Ramos (cell line): Measurements from ENCODE around the gene PPP2R1B.
"Not testable (repeated sequence)": the region's sequence is repeated elsewhere in the genome, so short reads cannot be mapped to it uniquely, and the experiment has no call there.

Source experiments
- in situ Hi-C: fragments of 300-500 bp; cut with MboI; formaldehyde crosslinking; loops from one replicate; pipeline ENCODE4 v1.14.3; 2022; ENCODE audit warnings: low sequenced_read_pairs; ENCODE audit not compliant: unreplicated experiment

Gene PPP2R1B

DNA sequence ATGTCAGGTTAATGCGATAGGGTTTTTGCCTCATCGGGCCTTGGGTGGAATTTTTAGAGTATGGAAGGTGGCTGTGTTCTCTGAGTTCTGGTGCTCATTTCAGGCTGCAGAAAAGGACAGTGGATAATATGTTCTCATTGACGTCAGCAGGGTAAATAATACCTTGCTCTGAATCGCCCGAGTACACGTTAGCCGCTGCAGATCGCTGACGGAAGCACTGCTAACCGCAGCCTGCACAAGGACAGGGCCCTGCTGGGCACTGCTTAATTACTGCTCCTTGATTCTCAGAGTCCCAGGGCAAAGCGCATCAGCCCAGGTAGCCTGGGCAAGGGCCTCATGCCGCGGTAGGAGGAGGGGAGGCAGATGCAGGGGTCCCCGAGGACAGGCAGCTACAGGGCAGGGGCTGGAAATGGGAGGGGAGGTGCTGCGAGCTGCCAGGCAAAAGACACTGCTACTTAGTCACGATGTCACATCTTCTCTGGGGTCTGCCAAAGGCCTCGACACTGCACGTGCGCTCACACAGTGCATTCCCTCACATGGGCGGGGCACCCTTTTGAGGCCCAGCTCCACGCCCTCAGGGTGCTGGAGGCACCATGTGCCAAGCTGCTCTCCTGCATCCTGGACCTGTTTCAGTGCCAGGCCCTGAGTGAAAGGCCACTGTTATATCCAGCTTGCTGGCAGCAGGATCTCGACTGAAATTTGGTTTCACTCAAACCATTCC lies 35.2 kb downstream of the PPP2R1B start:
- in situ Hi-C loops, result no loop called here

DNA sequence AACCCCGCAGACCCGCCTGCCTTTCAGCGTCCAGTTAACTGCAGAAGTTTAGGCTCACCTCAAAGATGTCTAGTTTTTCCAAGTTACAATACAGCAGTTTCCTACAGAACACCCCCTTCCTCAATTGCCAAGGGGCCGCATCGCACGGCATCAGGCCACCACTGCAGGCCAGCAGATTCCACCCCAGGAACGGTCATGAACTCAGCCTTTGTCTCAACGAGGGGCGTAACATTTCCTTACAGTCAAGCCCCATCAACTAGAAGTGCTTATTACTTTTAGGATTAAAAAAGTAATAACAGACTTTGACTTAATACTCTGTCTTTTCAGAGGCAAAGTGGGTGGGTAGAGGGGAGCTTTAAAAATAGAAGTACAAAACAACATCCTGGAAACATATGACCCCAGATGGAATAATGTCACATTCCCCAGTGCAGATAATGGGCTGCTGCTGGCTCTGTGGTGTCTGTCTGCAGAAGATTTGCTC lies 36.3 kb downstream of the PPP2R1B start:
- in situ Hi-C loops, result no loop called here

DNA sequence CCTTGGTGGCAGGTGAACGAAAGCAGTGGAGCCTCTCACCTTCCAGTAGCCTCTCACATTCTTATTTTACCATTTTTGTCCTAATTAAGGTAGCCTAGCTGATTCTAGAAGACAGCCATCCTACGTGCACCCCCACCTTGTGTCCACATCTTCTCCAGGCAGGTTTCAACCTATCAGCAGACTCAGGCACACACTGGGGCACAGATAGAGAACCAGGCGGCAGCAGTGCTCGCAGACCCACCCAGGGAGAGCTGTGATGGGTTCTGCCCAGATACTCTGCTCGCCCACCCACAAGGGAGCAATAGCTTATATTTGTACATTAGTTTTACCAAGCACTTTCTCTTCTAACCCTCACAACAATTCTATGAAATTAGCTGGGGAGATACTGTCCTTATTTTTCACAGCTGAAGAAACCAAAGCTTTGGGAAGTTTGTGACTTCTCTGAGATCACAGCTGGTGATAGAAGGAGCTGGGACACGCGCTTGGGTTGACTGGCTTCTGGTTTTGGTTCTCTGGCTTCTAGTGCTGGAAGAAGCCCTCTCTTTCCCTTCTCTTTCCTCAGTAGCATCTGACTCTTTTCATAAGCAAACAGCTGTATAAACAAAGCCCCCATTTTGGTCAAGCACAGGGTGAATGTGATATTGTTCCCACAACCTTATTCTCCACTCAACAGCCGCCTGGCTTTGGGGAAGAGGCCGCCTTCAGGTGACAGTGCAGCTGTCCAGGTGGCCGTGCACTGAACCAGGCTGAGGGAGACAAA lies 36.9 kb downstream of the PPP2R1B start:
- in situ Hi-C loops, result no loop called here

DNA sequence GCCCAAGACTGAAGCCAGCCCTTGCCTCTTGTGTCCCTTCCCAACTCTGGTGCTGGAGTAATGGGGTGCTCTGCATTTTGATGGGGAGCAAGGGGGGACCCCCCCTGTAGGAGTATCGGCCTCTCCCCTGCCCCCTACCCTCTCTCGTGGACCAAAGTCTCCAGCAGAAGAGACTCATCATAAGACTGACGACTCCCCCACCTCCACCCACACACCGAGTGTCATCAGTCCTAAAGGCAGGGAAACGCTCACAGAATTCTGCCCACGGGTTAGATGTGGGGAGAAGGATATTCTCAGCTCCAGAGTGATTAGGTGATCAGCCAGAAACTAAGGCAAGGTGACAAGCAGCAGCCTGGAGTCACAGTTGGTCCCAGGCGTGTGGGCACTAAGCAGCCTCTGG lies 38.8 kb downstream of the PPP2R1B start:
- in situ Hi-C loops, result no loop called here

DNA sequence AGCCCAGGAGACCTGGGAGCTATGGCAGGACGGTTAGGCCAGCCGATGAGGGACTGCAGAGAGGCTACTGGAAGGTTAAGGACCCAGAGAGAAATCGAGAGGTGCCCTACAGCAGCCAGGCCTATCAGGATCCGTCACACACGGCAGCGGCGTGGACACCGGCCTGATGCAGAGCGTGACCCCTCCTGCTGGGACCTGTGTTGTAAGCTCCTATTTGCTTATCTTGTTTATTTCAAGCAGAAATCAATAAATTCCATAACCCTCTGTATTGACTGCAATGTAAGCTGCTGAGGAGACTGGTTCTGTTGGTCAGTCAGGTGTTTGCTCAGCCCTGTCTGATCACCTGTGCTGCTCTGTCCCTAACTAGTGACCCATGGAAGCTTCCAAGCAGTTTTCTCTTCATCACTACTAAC lies 39.9 kb downstream of the PPP2R1B start:
- in situ Hi-C loops, result no loop called here

DNA sequence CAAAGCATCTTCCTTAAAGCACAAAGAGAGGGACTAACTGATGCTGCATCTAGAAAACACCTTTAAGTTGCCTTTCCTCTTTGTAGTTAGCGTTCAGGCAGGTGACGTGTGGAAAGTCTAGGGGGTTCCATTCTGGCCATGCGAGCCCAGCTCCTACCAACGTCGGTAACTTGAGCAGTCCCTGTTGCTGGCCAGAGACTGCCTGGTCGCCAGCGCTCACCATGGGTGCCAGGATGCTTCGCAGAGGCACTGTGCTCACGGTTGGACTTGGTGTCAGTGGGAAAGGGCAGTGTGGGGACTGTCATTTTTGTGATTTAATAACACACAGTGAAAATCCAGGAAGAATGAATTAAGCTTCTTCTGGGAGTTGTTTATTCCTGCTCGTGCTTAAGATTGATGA lies 40.6 kb downstream of the PPP2R1B start:
- in situ Hi-C loops, result no loop called here

DNA sequence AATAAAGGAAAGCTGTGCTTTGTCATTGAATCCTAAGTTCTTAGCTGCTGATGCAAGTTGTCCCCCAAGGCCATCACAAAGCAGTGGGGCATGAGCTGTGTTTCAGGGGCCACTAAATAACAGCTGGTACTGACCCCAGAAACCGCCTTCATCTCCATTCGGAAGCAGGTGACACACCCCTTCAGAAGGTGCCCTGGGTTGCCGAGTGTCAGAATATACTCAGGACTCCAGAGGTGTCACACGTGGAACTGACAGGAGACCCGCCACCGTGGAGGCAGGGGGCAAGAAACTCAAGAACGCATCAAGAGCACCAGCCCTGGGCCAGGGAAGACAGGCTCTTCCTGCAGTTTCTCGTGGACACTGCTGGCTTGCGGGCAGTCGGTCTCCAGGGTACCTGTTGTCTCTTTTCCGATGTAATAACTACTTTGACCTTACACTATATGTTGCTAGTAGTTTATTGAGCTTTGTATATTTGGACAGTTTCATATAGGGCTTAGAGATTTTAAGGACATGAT lies 41.5 kb downstream of the PPP2R1B start:
- in situ Hi-C loops, result no loop called here

DNA sequence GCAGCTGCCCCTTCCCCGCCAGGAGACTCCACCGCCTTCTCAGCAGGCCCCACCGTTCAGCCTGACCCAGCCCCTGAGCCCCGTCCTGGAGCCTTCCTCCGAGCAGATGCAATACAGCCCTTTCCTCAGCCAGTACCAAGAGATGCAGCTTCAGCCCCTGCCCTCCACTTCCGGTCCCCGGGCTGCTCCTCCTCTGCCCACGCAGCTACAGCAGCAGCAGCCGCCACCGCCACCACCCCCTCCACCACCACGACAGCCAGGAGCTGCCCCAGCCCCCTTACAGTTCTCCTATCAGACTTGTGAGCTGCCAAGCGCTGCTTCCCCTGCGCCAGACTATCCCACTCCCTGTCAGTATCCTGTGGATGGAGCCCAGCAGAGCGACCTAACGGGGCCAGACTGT lies 42.6 kb downstream of the PPP2R1B start:
- in situ Hi-C loops, result no loop called here

DNA sequence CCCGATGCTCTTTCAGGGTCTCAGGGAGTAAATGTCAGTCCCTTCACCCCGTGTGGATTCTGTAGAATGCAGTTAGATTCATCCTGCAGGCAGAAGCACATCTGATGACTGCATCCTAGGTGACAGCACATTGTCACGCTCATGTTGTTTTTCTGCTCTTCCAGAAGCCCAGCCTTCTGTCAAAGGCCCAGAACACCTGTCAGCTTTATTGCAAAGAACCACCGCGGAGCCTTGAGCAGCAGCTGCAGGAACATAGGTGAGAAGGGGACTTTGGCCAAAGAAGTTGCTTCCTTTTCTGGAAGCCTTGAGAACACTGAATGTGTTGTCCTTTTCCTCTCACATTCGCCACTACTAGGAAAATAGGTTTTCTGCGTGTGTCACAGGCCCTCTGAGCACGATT lies 43.7 kb downstream of the PPP2R1B start:
- in situ Hi-C loops, result no loop called here

DNA sequence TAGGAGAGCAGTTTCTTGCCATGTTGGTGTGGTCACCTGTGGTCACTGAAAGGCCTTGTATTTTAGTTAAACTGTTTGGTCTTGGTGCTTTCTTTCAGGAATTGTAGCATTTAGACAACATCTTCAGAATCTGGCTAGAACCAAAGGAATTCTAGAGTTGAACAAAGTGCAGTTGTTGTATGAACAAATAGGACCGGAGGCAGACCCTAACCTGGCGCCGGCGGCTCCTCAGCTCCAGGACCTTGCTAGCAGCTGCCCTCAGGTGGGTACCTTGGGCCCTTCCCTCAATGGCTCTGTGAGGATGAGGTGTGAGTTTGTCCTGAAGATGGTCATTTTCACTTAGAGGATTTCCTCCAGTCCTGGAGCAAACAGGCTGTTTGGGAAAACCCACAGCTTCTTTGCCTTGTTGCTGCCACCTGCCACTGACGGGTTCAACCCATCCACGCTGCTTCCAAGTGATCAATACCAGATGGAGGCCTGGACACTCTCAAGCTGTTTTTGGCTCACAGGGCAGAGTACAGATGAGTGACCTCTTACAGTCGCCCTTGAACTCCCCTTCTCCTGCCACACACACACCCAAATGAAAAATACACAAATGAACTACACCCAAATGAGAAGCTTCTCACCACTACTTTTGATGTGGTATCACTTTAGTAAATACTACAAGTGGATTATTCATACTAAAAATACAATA lies 45.2 kb downstream of the PPP2R1B start:
- in situ Hi-C loops, result no loop called here

DNA sequence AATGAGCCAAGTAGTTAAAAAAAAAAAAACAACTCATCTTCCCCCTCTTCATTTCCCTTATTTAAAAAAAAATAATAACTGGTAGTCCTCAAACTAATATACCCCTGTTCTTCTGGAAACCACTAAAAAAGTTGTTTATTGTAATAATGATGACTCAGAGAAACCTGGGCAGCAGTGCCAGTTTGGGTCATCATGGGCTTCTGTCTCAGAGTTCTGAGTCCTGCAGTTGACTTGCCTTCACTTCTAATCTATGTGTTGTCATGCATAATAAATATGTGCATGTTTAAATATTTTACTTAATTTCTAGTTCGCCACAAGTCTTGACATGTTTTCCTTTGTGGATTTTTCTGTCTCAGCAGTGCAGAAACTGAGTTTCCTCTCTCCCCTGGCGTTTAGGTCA lies 46.8 kb downstream of the PPP2R1B start:
- in situ Hi-C loops, result no loop called here

DNA sequence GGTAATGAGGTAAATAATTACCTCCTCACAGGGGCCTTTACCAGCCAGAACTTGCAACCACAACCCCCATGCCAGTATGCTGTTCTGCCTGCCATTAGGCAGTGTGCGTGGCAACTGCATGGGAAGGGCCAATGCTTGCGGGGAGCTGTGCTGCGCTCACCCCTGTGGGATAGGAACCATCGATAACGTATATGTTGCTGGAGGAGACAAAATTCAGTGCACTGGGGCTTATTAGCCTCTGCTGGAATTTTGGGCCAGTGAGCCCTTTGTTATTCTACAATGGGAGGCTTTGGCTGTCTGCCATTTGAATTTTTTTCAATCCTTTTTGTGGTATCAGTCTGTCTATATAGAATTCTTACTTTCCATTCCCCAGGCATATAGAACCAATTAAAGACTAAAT lies 47.3 kb downstream of the PPP2R1B start:
- in situ Hi-C loops, result no loop called here

DNA sequence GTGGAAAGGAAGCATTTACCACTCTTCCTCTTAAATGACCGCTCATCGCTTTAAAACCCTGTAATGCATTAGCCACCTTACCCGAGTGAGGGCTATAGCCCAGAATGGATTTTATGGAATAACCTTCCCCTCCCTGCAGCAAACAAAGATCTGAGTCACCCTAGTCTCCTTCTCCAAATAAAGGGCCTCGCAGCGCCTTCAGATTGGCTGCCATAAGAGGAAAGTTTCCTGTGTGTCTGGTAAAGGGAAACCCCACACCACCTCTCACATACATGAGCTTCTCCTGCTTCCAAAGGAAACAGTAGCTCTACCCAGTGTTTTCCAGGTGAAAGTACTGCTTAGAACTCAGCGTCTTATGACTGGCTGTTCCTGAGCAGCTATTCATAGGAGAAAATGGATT lies 47.8 kb downstream of the PPP2R1B start:
- in situ Hi-C loops, result no loop called here

DNA sequence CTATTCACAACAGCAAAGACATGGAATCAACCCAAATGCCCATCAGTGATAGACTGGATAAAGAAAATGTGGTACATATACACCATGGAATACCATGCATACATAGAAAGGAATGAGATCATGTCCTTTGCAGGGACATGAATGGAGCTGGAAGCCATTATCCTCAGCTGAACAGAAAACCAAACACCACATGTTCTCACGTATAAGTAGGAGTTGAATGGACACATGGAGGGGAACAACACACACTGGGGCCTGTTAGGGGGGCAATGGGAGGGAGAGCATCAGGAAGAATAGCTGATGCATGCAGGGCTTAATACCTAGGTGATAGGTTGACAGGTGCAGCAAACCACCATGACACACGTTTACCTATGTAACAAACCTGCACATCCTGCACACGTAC lies 48.5 kb downstream of the PPP2R1B start:
- in situ Hi-C loops, result not testable (repeated sequence)

DNA sequence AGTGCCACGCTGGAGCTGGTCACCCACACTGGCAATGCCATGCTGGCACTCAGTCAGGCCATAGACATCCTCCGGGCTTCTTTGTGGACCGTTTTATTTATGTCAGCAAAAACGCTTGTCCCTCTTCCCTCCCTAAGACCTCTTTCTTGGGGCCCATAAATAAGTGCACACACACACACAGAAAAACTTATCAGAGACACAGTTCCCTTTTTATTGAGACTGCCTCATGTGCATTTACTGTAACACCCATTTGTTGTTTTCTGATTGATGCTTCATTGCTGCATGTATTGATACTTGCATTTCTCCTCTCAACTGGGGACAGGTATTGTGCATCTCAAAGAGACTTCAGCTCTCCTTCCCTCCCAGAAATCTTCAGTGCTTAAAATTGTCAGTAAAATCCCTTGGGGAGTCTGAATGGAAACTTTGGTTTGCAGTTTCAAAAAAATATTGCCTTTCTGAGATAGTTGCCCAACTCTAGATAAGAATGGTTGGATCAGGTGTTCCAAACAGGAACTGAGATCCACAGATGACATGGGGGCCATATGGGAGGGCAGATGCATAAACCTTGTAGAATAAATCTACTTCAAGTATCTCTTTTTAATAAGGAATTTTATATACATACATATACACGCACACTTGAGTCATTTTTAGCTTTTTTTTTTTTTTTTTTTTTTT lies 50.9 kb downstream of the PPP2R1B start:
- in situ Hi-C loops, result no loop called here

DNA sequence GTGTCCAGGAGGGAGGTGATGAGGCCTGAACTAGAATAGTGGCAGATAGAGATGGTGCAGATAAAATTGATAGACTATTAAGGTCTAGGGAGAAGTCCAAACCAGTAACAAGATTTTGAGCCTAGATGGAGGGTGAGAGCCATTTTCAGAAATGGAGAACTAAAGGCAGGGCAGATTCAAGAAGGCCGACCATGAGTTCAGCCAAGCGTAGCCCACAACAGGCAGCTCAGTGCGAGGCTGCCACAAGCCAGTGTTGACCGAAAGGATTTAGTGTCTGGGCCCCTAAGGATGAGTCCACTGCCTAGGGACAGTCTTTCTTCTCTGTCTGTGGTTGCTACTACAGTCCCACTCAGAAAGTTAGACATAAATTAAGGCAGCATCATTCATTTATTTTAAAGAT lies 51.7 kb downstream of the PPP2R1B start:
- in situ Hi-C loops, result no loop called here

DNA sequence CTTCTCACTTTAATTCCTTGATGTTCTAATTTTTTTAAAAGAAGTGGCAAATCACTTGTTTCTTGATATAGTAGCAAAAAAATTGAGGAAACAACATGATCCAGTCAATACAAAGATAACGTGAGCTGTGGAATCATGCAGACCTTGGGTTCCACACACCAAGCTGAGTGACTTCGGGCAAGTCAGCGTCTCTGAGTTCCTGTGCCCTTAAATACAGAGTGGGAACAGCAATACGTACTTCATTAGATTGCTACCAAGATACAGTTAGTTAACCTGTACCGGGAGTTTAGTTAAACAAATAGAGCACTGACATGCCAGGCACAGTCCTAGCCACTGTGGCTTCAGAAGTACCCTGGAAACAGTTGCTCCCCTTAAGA lies 58.5 kb downstream of the PPP2R1B start:
- in situ Hi-C loops, result no loop called here

DNA sequence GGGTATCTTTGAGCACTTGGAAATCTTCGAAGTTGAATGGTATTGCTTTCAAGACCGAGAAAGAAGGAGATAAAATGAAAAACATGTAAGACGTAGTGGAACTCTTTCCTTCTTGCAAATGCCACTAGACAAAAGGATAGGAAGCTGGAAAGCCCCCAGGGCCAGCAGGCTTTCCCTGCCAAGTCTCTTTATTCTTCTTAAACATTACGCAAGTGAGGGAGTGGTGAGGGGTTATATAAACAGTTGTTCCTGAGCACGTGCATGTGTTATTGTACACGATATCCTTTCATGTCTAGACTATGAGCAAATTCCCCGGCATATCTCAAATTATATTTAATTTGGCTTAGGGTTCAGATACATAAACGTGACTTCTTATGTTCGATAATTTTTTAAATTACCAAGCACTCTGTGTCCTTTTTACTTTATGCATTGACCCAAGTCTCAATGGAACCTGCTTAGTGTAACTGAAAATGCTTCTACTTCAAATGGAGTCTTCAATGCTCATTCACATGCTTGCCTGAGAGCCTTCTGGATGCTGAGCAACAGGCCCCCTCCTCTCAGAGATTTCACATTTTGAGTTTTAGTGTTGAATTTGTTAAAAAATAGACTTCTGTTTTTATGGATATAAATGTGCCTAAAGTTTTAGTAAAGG lies 59.0 kb downstream of the PPP2R1B start:
- in situ Hi-C loops, result no loop called here

DNA sequence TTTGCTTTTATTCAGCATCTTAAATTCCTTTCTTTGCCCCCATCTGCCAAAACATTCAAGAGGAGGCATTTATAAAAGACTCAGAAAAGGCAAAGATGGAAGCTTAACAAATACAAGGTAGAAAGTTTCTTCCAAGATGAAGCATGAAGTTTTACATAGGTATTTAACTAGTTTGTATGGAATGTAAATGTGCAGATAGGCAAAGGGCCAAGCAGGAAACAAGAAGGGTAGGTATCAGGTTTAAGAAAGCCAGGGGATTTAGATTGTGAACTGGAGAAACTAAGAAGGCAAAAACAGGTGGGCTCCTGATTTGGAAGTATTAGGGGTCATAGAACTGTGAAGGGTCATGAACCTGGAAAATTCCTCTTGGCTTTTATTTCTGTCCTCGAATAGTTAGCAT lies 62.6 kb downstream of the PPP2R1B start:
- in situ Hi-C loops, result no loop called here

DNA sequence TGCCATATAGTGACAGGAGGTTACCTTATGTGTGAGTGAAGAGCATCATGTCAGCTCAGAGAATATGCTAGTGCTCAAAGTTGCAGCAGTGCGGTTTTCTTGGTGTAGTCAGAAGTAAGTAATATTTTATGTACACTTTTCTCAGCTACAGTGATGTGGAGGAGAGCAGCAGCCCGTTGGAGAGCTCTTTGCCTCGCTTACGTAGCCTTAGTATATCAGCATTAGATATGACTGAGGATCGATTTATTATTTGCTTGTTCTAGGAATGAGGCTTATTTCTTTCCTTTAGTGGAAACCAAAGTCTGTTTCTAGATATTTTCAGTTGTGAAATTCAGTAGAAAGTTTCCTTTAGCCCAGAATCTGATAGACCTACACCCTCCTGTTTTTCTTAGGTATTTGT lies 63.6 kb downstream of the PPP2R1B start:
- in situ Hi-C loops, result no loop called here
